Measurements from ENCODE around the gene IL1A. TPM values are rescaled to one million over a fixed set of nuclear protein-coding genes. Genes with fewer than 3 reads are reported as not detected.

IL1A gene
- total RNA-seq, 1 experiment from 2014 or later: 0.42 TPM

DNA sequence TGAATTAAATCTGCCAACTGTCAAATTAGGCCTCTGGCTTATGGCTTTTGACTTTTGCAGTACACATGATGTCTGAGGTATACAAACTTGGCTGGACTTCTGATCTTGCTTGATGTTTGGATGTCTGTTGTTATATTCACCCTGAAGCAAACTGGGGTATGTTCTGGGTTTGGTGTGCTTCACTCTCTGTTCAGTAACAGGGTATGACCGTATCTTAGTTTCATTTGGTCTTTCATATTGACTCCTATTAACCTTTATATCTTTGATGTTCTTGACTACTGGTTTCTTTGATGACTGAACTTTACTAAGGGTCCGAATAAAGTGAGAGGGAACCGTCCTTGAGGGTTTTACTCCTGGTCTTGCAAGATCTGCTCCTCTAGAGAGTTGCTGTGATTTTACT lies 28.1 kb downstream of the IL1A start (continued):
- TF ChIP-seq FOXP1 (CRISPR knock-in tag; IDR thresholded peaks at IDR 0.05; ENCODE audit: borderline replicate concordance) (no peak), OVOL2 (CRISPR knock-in tag; IDR thresholded peaks at IDR 0.05; ENCODE audit: borderline replicate concordance) (no peak), TEAD4 (CRISPR knock-in tag; IDR thresholded peaks at IDR 0.05) (no peak), GABPB1 (CRISPR knock-in tag; IDR thresholded peaks at IDR 0.05) (no peak), MYBL2 (CRISPR knock-in tag; IDR thresholded peaks at IDR 0.05) (no peak), ELF4 (CRISPR knock-in tag; IDR thresholded peaks at IDR 0.05; ENCODE audit: low read depth) (no peak), ZNF512 (CRISPR knock-in tag; IDR thresholded peaks at IDR 0.05; ENCODE audit: borderline replicate concordance) (no peak)
- TF ChIP-seq, protein P1, sequence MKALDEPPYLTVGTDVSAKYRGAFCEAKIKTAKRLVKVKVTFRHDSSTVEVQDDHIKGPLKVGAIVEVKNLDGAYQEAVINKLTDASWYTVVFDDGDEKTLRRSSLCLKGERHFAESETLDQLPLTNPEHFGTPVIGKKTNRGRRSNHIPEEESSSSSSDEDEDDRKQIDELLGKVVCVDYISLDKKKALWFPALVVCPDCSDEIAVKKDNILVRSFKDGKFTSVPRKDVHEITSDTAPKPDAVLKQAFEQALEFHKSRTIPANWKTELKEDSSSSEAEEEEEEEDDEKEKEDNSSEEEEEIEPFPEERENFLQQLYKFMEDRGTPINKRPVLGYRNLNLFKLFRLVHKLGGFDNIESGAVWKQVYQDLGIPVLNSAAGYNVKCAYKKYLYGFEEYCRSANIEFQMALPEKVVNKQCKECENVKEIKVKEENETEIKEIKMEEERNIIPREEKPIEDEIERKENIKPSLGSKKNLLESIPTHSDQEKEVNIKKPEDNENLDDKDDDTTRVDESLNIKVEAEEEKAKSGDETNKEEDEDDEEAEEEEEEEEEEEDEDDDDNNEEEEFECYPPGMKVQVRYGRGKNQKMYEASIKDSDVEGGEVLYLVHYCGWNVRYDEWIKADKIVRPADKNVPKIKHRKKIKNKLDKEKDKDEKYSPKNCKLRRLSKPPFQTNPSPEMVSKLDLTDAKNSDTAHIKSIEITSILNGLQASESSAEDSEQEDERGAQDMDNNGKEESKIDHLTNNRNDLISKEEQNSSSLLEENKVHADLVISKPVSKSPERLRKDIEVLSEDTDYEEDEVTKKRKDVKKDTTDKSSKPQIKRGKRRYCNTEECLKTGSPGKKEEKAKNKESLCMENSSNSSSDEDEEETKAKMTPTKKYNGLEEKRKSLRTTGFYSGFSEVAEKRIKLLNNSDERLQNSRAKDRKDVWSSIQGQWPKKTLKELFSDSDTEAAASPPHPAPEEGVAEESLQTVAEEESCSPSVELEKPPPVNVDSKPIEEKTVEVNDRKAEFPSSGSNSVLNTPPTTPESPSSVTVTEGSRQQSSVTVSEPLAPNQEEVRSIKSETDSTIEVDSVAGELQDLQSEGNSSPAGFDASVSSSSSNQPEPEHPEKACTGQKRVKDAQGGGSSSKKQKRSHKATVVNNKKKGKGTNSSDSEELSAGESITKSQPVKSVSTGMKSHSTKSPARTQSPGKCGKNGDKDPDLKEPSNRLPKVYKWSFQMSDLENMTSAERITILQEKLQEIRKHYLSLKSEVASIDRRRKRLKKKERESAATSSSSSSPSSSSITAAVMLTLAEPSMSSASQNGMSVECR (CRISPR knock-in tag; IDR thresholded peaks at IDR 0.05; ENCODE audit: borderline replicate concordance): no peak

- H3K4me3 Mint-ChIP-seq: no peak overlapping the region
Measured at GRCh38 chr2:112755444-112755843, 28.8 kb downstream of the IL1A start.

More at GRCh38 chr2:112755444-112755843, 28.8 kb downstream of the IL1A start:
- no peaks in the 10 kb centered on the region for H3K27me3 Mint-ChIP-seq (ENCODE audit: low read depth)
- POLR2A ChIA-PET: no interaction called here
- CTCF ChIA-PET: interaction anchor here (2.8 kb wide), 1 partner anchor 186 kb away, joined by 7 read pairs; no protein-coding TSS in a partner anchor
- H3K27ac Mint-ChIP-seq: peak overlapping the region; percentile 10; the same call in 1 of the 2 replicates
- peaks cover 68% of the 10 kb centered on the region for H3K36me3 Mint-ChIP-seq
- no peak for DNase-seq (ENCODE audit: low spot score)
- no peaks in the 10 kb centered on the region for H3K4me1 Mint-ChIP-seq
- ATAC-seq: no peak
- no peak for TF ChIP-seq FOXP4 (CRISPR knock-in tag; IDR thresholded peaks at IDR 0.05)
- no peak for TF ChIP-seq FOXK1 (CRISPR knock-in tag; IDR thresholded peaks at IDR 0.05)
- TF ChIP-seq ZNF671 (CRISPR knock-in tag; IDR thresholded peaks at IDR 0.05): no peak
- TF ChIP-seq ZNF263 (CRISPR knock-in tag; IDR thresholded peaks at IDR 0.05; ENCODE audit: low read depth): no peak
- TF ChIP-seq, protein P2, sequence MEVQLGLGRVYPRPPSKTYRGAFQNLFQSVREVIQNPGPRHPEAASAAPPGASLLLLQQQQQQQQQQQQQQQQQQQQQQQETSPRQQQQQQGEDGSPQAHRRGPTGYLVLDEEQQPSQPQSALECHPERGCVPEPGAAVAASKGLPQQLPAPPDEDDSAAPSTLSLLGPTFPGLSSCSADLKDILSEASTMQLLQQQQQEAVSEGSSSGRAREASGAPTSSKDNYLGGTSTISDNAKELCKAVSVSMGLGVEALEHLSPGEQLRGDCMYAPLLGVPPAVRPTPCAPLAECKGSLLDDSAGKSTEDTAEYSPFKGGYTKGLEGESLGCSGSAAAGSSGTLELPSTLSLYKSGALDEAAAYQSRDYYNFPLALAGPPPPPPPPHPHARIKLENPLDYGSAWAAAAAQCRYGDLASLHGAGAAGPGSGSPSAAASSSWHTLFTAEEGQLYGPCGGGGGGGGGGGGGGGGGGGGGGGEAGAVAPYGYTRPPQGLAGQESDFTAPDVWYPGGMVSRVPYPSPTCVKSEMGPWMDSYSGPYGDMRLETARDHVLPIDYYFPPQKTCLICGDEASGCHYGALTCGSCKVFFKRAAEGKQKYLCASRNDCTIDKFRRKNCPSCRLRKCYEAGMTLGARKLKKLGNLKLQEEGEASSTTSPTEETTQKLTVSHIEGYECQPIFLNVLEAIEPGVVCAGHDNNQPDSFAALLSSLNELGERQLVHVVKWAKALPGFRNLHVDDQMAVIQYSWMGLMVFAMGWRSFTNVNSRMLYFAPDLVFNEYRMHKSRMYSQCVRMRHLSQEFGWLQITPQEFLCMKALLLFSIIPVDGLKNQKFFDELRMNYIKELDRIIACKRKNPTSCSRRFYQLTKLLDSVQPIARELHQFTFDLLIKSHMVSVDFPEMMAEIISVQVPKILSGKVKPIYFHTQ (CRISPR knock-in tag; IDR thresholded peaks at IDR 0.05): no peak
- TF ChIP-seq CREB1 (CRISPR knock-in tag; IDR thresholded peaks at IDR 0.05): no peak
- TF ChIP-seq SP1 (CRISPR knock-in tag; conservative IDR thresholded peaks at IDR 0.05): no peak
- no peak for TF ChIP-seq HMGA2 (CRISPR knock-in tag; IDR thresholded peaks at IDR 0.05)
- TF ChIP-seq ELF4 (CRISPR knock-in tag; IDR thresholded peaks at IDR 0.05; ENCODE audit: low read depth): no peak
- no peak for TF ChIP-seq TP53 (CRISPR knock-in tag; IDR thresholded peaks at IDR 0.05)
- no peak for TF ChIP-seq ZMAT4 (CRISPR knock-in tag; IDR thresholded peaks at IDR 0.05)
- TF ChIP-seq CREM (CRISPR knock-in tag; IDR thresholded peaks at IDR 0.05): no peak
- no peak for TF ChIP-seq NR1H2 (CRISPR knock-in tag; IDR thresholded peaks at IDR 0.05)
- no peaks in the 10 kb centered on the region for H3K9me3 Mint-ChIP-seq

All from WTC11 (cell line).